Thymus (tissue), 11 donors: ENCODE data around the gene MMP2. TPM values are rescaled to one million over a fixed set of nuclear protein-coding genes. Genes with fewer than 3 reads are reported as not detected.

Experiments used
- DNase-seq, 9 donors: peaks; one replicate each; pipeline ENCODE4 v3.0.0-alpha.2; 2013; ENCODE audit warnings: low spot score in 9 of 9, low read depth in 6 of 9, missing footprints in 1 of 9
- H3K27ac ChIP-seq, 2 donors: one replicate each; pipeline ENCODE4 v1.5.1; 2013; ENCODE audit warnings: control low read depth in 1 of 2, low read depth in 1 of 2, low read length in 1 of 2, mild to moderate bottlenecking in 1 of 2, moderate library complexity in 1 of 2
- H3K27me3 ChIP-seq, 2 donors: one replicate each; pipeline ENCODE4 v1.5.1; 2013; ENCODE audit warnings: low read length in 1 of 2; ENCODE audit not compliant: control insufficient read depth in 2 of 2, insufficient read depth in 1 of 2
- H3K36me3 ChIP-seq, 2 donors: one replicate each; pipeline ENCODE4 v1.5.1; 2013; ENCODE audit warnings: low read length in 1 of 2, mild to moderate bottlenecking in 1 of 2, moderate library complexity in 1 of 2; ENCODE audit not compliant: control insufficient read depth in 2 of 2, insufficient read depth in 2 of 2
- H3K4me1 ChIP-seq, 2 donors: one replicate each; pipeline ENCODE4 v1.5.1; 2013; ENCODE audit warnings: low read length in 2 of 2; ENCODE audit not compliant: control insufficient read depth in 2 of 2, insufficient read depth in 2 of 2
- H3K4me3 ChIP-seq, 2 donors: one replicate each; pipeline ENCODE4 v1.5.1; 2013; ENCODE audit warnings: low read length in 2 of 2, control low read depth in 1 of 2, mild to moderate bottlenecking in 1 of 2
- H3K9me3 ChIP-seq, 2 donors: one replicate each; pipeline ENCODE4 v1.5.1; 2013; ENCODE audit warnings: low read length in 1 of 2, mild to moderate bottlenecking in 1 of 2; ENCODE audit not compliant: control insufficient read depth in 2 of 2, insufficient read depth in 1 of 2
- WGBS: extraction: QIAGEN DNeasy Blood & Tissue Kit; methylation state at CpG from one replicate; pipeline ENCODE4 v1.1.7; 2013; 5-methylcytosine and 5-hydroxymethylcytosine counted together
- polyA plus RNA-seq: library from polyadenylated mRNA; stranded (reverse); fragments of 200-250 nt; gene quantifications from one replicate; pipeline ENCODE4 v1.2.3, GENCODE V29; 2013
- total RNA-seq: library from RNA; stranded (reverse); fragments of 120-200 nt; gene quantifications from one replicate; pipeline ENCODE4 v1.2.4, GENCODE V29; 2013
- donor health status: healthy.

Gene MMP2
- total and polyA plus RNA-seq, 2 donors: 8.5 to 14.3 TPM

DNA sequence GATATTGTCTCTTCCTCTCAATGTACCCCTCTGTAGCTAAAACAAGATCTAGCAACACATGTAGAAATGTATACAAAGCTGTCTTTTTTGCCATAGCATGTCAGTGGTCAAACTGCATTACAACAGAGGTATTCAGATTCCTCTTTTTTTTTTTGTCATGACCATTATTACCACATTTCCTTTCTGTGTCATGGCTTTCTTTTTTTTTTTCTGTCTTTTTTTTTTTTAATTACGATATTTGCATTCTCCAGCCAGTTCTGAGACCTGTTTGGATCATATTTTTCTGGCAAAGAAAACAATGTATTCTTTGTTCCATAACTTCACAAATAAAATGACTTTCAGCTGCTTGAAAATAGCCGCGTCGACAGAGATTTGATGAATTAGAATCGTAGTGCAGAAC is 60.1 kb downstream of the MMP2 start:
- no peak for DNase-seq
- H3K27ac ChIP-seq: no peak overlapping the region
- no peaks in the 10 kb centered on the region for H3K36me3 ChIP-seq
- no peaks in the 10 kb centered on the region for H3K9me3 ChIP-seq
- H3K4me1 ChIP-seq: no peaks in the 10 kb centered on the region
- WGBS: 75% methylated on average over 5 of the region's 5 CpGs
- no peak overlapping the region for H3K4me3 ChIP-seq
- no peaks in the 10 kb centered on the region for H3K27me3 ChIP-seq

DNA sequence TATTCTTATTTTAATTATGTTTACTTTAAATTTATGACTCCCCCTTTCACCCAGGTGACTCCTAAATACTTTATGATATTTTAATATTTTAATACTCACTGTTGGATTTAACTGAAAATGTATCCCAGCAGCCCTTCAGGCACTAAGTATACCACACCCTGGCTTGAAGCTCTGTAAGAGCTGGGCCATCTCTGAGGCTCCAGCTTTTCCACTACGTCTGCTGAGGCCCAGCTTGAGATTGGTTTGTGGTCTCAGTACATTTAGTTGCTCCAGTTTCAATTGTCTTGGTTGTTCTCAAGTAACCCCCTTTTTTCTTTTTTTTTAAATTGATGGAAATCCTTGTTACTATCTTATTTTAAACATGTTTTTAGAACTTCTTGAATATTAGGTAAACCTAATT is 60.5 kb downstream of the MMP2 start:
- Histone ChIP-seq H3K4me3 (no peak overlapping the region), H3K36me3 (no peaks in the 10 kb centered on the region), H3K9me3 (no peaks in the 10 kb centered on the region), H3K27ac (no peak overlapping the region), H3K4me1 (no peaks in the 10 kb centered on the region), H3K27me3 (no peaks in the 10 kb centered on the region)
- 78% methylated on average over 1 of the region's 1 CpG for WGBS
- no peak for DNase-seq

- DNase-seq: no peak
- WGBS: 92% methylated on average over 1 of the region's 1 CpG
- Histone ChIP-seq H3K27ac (no peak overlapping the region), H3K27me3 (no peaks in the 10 kb centered on the region), H3K9me3 (no peaks in the 10 kb centered on the region), H3K4me1 (no peaks in the 10 kb centered on the region), H3K4me3 (no peak overlapping the region), H3K36me3 (no peaks in the 10 kb centered on the region)
Measured at GRCh38 chr16:55540221-55540620, 61.2 kb downstream of the MMP2 start.

DNA sequence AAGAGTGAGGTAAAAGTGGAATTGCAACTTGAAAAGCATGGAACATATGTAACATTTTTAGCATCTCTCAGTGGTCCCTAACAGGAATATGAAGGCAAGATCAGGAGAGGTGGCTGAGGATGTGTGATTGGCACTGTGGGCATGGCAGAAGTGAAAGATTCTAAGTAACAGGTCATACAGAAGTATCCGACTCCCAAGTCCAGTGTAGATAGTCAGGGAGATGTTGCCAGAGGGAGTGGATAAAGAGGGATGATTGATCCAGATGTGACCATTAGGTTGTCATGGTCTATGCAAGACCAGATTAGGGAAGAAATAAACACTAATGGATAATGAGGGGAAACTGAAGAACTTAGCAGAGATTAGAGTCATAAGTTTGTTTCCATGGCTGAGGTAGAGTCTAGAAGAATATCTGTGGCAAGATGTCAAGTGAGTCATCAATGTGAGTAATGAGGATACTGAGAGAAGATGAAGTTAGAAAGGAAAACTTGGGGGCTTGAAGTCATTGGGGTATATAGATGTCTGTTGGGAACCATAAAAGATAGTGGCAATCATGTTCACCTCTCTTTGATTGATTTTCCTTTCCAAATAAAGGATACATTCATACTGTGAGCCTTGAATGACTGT is 63.6 kb downstream of the MMP2 start:
- DNase-seq: no peak
- Histone ChIP-seq H3K4me3 (no peak overlapping the region), H3K4me1 (no peaks in the 10 kb centered on the region), H3K27me3 (no peaks in the 10 kb centered on the region), H3K27ac (no peak overlapping the region), H3K9me3 (no peaks in the 10 kb centered on the region), H3K36me3 (no peaks in the 10 kb centered on the region)
- WGBS: 100% methylated on average over 1 of the region's 1 CpG

DNA sequence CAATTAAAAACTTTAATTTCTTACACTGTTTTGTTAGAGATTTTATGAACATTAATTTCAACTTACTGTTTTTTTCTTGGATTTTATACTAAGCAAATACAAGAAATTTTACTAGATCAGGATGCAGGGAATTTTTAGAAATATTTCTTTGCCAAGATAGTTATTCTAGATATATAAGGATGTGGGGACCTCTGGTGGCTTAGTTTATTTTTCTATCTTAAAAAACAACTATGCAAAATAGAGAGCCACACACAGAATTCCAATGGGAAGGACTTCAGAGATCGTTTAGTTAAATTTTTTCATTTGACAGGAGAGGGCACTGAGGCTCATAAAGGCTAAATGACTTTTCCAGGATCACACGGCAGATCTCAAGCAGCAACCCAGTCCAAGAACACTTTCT is 64.5 kb downstream of the MMP2 start:
- Histone ChIP-seq H3K27ac (no peak overlapping the region), H3K36me3 (no peaks in the 10 kb centered on the region), H3K27me3 (no peaks in the 10 kb centered on the region), H3K9me3 (no peaks in the 10 kb centered on the region), H3K4me3 (no peak overlapping the region), H3K4me1 (no peaks in the 10 kb centered on the region)
- WGBS: 74% methylated on average over 2 of the region's 2 CpGs
- DNase-seq: no peak

- no peaks in the 10 kb centered on the region for H3K9me3 ChIP-seq
- H3K27me3 ChIP-seq: no peaks in the 10 kb centered on the region
- no peak for DNase-seq
- no peaks in the 10 kb centered on the region for H3K4me1 ChIP-seq
- no peak overlapping the region for H3K4me3 ChIP-seq
- H3K27ac ChIP-seq: no peak overlapping the region
- no peaks in the 10 kb centered on the region for H3K36me3 ChIP-seq
Measured at GRCh38 chr16:55552621-55553020, 73.6 kb downstream of the MMP2 start.

- no peaks in the 10 kb centered on the region for H3K4me1 ChIP-seq
- no peak for DNase-seq
- no peaks in the 10 kb centered on the region for H3K9me3 ChIP-seq
- H3K27me3 ChIP-seq: no peaks in the 10 kb centered on the region
- no peak overlapping the region for H3K27ac ChIP-seq
- H3K4me3 ChIP-seq: no peak overlapping the region
- H3K36me3 ChIP-seq: no peaks in the 10 kb centered on the region
- WGBS: 91% methylated on average over 2 of the region's 2 CpGs
Measured at GRCh38 chr16:55555436-55555835, 76.4 kb downstream of the MMP2 start.

Other genes with a start within 250 kb of the MMP2 start
- 2.8 TPM for gene IRX6, start 155.0 kb upstream of the MMP2 start, total RNA-seq
- 1.1 TPM for gene IRX6, start 155.0 kb upstream of the MMP2 start, polyA plus RNA-seq
- gene LPCAT2, start 29.9 kb downstream of the MMP2 start, total RNA-seq: 5.2 TPM
- gene LPCAT2, start 29.9 kb downstream of the MMP2 start, polyA plus RNA-seq: 11.2 TPM
- 0.19 TPM for gene CAPNS2, start 87.5 kb downstream of the MMP2 start, total RNA-seq
- 1.7 TPM for gene CAPNS2, start 87.5 kb downstream of the MMP2 start, polyA plus RNA-seq
- gene SLC6A2, start 176.8 kb downstream of the MMP2 start, total RNA-seq: 0.14 TPM
- 0.25 TPM for gene SLC6A2, start 176.8 kb downstream of the MMP2 start, polyA plus RNA-seq